ENCODE measurements around the gene GNA14. TPM values are rescaled to one million over a fixed set of nuclear protein-coding genes. Genes with fewer than 3 reads are reported as not detected.

The GNA14 gene
- total RNA-seq, 1 experiment from 2014 or later = 0.25 TPM

DNA sequence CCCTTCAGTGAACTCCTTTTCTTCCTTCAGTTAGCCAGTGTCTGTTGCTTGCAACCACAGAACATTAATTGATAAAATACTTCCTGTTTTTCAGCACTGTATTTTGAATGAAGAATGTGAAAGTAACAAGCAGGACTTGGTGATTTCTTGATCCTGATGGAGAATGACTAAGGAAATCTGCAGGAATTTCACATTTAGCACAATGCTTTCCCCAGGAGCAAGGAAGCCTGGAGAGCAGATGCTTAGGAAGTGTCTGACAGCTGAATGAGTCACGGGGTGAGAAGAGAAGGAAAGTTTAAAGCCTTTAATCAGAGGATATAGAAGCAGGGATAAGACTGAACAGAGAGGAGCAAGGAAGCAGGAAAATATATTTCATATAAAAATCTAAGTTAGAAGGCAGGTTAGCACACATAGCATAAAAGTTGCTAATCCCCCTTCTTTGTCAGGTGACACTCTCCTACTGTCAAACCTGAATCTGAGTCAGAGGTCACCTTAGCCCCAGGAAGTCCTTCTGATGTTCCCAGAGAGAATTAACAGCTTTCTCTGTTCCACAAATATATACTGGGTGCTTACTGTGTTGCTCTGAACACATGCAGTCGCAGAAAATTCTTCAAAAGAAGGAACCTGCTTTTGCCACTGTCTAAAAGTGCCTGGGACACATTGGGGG lies 59.7 kb downstream of the GNA14 start:
- peaks cover 9% of the 10 kb centered on the region; the same call in 1 of the 2 replicates for H3K27me3 ChIP-seq (ENCODE audit: insufficient read depth, low read length)
- no TSS peak for BruUV-seq (replicated peaks)
- H3K4me1 ChIP-seq (ENCODE audit: control insufficient read depth in 1 of 2, insufficient read depth in 2 of 2, low read length in 2 of 2) = peaks cover 3 to 18% of the 10 kb centered on the region in 2 experiments
- POLR2A ChIA-PET = no interaction called here
- TF ChIP-seq POLR2A (IDR thresholded peaks at IDR 0.05; ENCODE audit: borderline replicate concordance, extremely low read depth, insufficient read depth, insufficient read length) (no peak), CBX3 (IDR thresholded peaks at IDR 0.05; ENCODE audit: low read depth) (no peak), JUND (IDR thresholded peaks at IDR 0.05) (peak; percentile 30; the same call in 1 of the 2 replicates), RAD21 (IDR thresholded peaks at IDR 0.05; ENCODE audit: low read depth) (no peak), POLR2AphosphoS5 (IDR thresholded peaks at IDR 0.05; ENCODE audit: low read depth, low read length) (no peak), CEBPB (IDR thresholded peaks at IDR 0.05; ENCODE audit: low read depth) (no peak), SIN3A (IDR thresholded peaks at IDR 0.05; ENCODE audit: low read depth) (no peak), ZFX (IDR thresholded peaks at IDR 0.05) (no peak), FOSL1 (IDR thresholded peaks at IDR 0.05; ENCODE audit: low read depth) (peak; percentile 42; the same call in 1 of the 2 replicates), EGR1 (IDR thresholded peaks at IDR 0.05; ENCODE audit: low read depth) (no peak), ZNF274 (IDR thresholded peaks at IDR 0.05; ENCODE audit: low read depth, low read length) (no peak), EZH2 (IDR thresholded peaks at IDR 0.05) (no peak), YY1 (IDR thresholded peaks at IDR 0.05; ENCODE audit: extremely low read depth, insufficient replicate concordance, low read depth, low read length) (no peak), ELF1 (IDR thresholded peaks at IDR 0.05; ENCODE audit: borderline replicate concordance, low read depth) (no peak)
- TF ChIP-seq, protein P1, sequence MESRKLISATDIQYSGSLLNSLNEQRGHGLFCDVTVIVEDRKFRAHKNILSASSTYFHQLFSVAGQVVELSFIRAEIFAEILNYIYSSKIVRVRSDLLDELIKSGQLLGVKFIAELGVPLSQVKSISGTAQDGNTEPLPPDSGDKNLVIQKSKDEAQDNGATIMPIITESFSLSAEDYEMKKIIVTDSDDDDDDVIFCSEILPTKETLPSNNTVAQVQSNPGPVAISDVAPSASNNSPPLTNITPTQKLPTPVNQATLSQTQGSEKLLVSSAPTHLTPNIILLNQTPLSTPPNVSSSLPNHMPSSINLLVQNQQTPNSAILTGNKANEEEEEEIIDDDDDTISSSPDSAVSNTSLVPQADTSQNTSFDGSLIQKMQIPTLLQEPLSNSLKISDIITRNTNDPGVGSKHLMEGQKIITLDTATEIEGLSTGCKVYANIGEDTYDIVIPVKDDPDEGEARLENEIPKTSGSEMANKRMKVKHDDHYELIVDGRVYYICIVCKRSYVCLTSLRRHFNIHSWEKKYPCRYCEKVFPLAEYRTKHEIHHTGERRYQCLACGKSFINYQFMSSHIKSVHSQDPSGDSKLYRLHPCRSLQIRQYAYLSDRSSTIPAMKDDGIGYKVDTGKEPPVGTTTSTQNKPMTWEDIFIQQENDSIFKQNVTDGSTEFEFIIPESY (IDR thresholded peaks at IDR 0.05; ENCODE audit: extremely low read depth, insufficient replicate concordance, low read length) = no peak
- TF ChIP-seq, protein P2, sequence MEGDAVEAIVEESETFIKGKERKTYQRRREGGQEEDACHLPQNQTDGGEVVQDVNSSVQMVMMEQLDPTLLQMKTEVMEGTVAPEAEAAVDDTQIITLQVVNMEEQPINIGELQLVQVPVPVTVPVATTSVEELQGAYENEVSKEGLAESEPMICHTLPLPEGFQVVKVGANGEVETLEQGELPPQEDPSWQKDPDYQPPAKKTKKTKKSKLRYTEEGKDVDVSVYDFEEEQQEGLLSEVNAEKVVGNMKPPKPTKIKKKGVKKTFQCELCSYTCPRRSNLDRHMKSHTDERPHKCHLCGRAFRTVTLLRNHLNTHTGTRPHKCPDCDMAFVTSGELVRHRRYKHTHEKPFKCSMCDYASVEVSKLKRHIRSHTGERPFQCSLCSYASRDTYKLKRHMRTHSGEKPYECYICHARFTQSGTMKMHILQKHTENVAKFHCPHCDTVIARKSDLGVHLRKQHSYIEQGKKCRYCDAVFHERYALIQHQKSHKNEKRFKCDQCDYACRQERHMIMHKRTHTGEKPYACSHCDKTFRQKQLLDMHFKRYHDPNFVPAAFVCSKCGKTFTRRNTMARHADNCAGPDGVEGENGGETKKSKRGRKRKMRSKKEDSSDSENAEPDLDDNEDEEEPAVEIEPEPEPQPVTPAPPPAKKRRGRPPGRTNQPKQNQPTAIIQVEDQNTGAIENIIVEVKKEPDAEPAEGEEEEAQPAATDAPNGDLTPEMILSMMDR (IDR thresholded peaks at IDR 0.05 in 2 of 3, conservative IDR thresholded peaks at IDR 0.05 in 1 of 3; ENCODE audit: borderline replicate concordance in 1 of 3, insufficient read depth in 1 of 3, low read depth in 2 of 3, low read length in 2 of 3) = no peak
- TF ChIP-seq, protein P3, sequence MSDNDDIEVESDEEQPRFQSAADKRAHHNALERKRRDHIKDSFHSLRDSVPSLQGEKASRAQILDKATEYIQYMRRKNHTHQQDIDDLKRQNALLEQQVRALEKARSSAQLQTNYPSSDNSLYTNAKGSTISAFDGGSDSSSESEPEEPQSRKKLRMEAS (IDR thresholded peaks at IDR 0.05) = no peak
- ATAC-seq (peak; percentile 71), DNase-seq (ENCODE audit: low read depth, low spot score) (no peak)
- H3K9me2 ChIP-seq (ENCODE audit: insufficient read depth) = no peaks in the 10 kb centered on the region
- no peak overlapping the region for H3K4me3 ChIP-seq (replicated peaks in 1 of 2; ENCODE audit: low read depth in 1 of 2, low read length in 2 of 2)
- peak overlapping the region; percentile 14; the same call in 1 of the 2 replicates for H3K4me2 ChIP-seq (ENCODE audit: low read length)
- H2AFZ ChIP-seq (ENCODE audit: low read depth, low read length, poor library complexity, severe bottlenecking) = no peak overlapping the region
- H3K9ac ChIP-seq (ENCODE audit: low read length) = no peak overlapping the region
- H3K36me3 ChIP-seq (ENCODE audit: control insufficient read depth in 1 of 2, insufficient read depth in 2 of 2, low read length in 2 of 2) = no peaks in the 10 kb centered on the region
- H4K20me1 ChIP-seq (ENCODE audit: insufficient read depth) = no peaks in the 10 kb centered on the region
- H3K79me2 ChIP-seq (ENCODE audit: insufficient read depth, low read length) = no peaks in the 10 kb centered on the region
- intact Hi-C loops (cut with micrococcal nuclease) = no loop called here
- CTCF ChIA-PET = interaction anchor here (1.0 kb wide), 1 partner anchor 131 kb away, joined by 3 read pairs; no protein-coding TSS in a partner anchor
- H3K27ac ChIP-seq (ENCODE audit: low read depth, low read length) = no peak overlapping the region
- H3K9me3 ChIP-seq (ENCODE audit: control insufficient read depth in 1 of 2, insufficient read depth in 1 of 2, low read depth in 1 of 2, low read length in 2 of 2) = no peaks in the 10 kb centered on the region
- RAD21 ChIA-PET (ENCODE audit: low non-redundant PET in 1 of 2, low total read pairs in 2 of 2, uncharacterized antibody in 2 of 2, unreplicated experiment in 2 of 2) = no interaction called here
